ENCODE measurements around the gene DET1. TPM values are rescaled to one million over a fixed set of nuclear protein-coding genes. Genes with fewer than 3 reads are reported as not detected.

DET1 gene
- total and polyA plus RNA-seq, 2 of the 13 experiments (the other 11 are each of a cell fraction or from before 2014, with no cell fraction given) = 2.2 to 4.2 TPM

- ATAC-seq (no peak), DNase-seq (ENCODE audit: low spot score) (no peak), FAIRE-seq (no peak)
- intact Hi-C loops (cut with micrococcal nuclease; ENCODE audit: unreplicated experiment) (no loop called here), in situ Hi-C loops (cut with HindIII; ENCODE audit: extremely low pct_ligation_motif_present, low pct_unique_long_range_greater_than_20kb) (no loop called here)
- TF ChIP-seq CENPT (CRISPR knock-in tag; IDR thresholded peaks at IDR 0.05; ENCODE audit: low read depth) (no peak), RFXAP (CRISPR knock-in tag; IDR thresholded peaks at IDR 0.05; ENCODE audit: borderline replicate concordance) (no peak), NR0B2 (CRISPR knock-in tag; IDR thresholded peaks at IDR 0.05) (no peak), KDM1A (CRISPR knock-in tag; IDR thresholded peaks at IDR 0.05) (no peak), ZNF598 (CRISPR knock-in tag; IDR thresholded peaks at IDR 0.05; ENCODE audit: borderline replicate concordance) (no peak), U2AF1 (optimal IDR thresholded peaks at IDR 0.05; ENCODE audit: low read depth, low read length) (no peak), ZNF354B (CRISPR knock-in tag; IDR thresholded peaks at IDR 0.05) (no peak), MYC (CRISPR knock-in tag; IDR thresholded peaks at IDR 0.05; ENCODE audit: borderline replicate concordance) (no peak), ZNF644 (CRISPR knock-in tag; IDR thresholded peaks at IDR 0.05; ENCODE audit: low read depth) (no peak), SSRP1 (CRISPR knock-in tag; IDR thresholded peaks at IDR 0.05) (no peak), SMAD9 (CRISPR knock-in tag; IDR thresholded peaks at IDR 0.05) (no peak), ZNF775 (CRISPR knock-in tag; IDR thresholded peaks at IDR 0.05; ENCODE audit: borderline replicate concordance) (no peak), GPBP1L1 (CRISPR knock-in tag; IDR thresholded peaks at IDR 0.05) (no peak), RBFOX2 (IDR thresholded peaks at IDR 0.05; ENCODE audit: low read depth, low read length) (no peak), RFXANK (CRISPR knock-in tag; IDR thresholded peaks at IDR 0.05) (no peak)
- TF ChIP-seq, protein P1, sequence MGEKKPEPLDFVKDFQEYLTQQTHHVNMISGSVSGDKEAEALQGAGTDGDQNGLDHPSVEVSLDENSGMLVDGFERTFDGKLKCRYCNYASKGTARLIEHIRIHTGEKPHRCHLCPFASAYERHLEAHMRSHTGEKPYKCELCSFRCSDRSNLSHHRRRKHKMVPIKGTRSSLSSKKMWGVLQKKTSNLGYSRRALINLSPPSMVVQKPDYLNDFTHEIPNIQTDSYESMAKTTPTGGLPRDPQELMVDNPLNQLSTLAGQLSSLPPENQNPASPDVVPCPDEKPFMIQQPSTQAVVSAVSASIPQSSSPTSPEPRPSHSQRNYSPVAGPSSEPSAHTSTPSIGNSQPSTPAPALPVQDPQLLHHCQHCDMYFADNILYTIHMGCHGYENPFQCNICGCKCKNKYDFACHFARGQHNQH (CRISPR knock-in tag; IDR thresholded peaks at IDR 0.05) = no peak
- TF ChIP-seq, protein P2, sequence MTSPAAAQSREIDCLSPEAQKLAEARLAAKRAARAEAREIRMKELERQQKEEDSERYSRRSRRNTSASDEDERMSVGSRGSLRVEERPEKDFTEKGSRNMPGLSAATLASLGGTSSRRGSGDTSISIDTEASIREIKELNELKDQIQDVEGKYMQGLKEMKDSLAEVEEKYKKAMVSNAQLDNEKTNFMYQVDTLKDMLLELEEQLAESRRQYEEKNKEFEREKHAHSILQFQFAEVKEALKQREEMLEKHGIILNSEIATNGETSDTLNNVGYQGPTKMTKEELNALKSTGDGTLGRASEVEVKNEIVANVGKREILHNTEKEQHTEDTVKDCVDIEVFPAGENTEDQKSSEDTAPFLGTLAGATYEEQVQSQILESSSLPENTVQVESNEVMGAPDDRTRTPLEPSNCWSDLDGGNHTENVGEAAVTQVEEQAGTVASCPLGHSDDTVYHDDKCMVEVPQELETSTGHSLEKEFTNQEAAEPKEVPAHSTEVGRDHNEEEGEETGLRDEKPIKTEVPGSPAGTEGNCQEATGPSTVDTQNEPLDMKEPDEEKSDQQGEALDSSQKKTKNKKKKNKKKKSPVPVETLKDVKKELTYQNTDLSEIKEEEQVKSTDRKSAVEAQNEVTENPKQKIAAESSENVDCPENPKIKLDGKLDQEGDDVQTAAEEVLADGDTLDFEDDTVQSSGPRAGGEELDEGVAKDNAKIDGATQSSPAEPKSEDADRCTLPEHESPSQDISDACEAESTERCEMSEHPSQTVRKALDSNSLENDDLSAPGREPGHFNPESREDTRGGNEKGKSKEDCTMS (CRISPR knock-in tag; conservative IDR thresholded peaks at IDR 0.05) = no peak
- TF ChIP-seq, protein P3, sequence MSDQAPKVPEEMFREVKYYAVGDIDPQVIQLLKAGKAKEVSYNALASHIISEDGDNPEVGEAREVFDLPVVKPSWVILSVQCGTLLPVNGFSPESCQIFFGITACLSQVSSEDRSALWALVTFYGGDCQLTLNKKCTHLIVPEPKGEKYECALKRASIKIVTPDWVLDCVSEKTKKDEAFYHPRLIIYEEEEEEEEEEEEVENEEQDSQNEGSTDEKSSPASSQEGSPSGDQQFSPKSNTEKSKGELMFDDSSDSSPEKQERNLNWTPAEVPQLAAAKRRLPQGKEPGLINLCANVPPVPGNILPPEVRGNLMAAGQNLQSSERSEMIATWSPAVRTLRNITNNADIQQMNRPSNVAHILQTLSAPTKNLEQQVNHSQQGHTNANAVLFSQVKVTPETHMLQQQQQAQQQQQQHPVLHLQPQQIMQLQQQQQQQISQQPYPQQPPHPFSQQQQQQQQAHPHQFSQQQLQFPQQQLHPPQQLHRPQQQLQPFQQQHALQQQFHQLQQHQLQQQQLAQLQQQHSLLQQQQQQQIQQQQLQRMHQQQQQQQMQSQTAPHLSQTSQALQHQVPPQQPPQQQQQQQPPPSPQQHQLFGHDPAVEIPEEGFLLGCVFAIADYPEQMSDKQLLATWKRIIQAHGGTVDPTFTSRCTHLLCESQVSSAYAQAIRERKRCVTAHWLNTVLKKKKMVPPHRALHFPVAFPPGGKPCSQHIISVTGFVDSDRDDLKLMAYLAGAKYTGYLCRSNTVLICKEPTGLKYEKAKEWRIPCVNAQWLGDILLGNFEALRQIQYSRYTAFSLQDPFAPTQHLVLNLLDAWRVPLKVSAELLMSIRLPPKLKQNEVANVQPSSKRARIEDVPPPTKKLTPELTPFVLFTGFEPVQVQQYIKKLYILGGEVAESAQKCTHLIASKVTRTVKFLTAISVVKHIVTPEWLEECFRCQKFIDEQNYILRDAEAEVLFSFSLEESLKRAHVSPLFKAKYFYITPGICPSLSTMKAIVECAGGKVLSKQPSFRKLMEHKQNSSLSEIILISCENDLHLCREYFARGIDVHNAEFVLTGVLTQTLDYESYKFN (CRISPR knock-in tag; conservative IDR thresholded peaks at IDR 0.05) = no peak
- no peaks in the 10 kb centered on the region for H4K20me1 ChIP-seq (ENCODE audit: insufficient read depth, low read length)
- H3K27ac ChIP-seq (ENCODE audit: extremely low read length, insufficient read depth, low read length) = no peak overlapping the region
- no peaks in the 10 kb centered on the region for H3K27me3 ChIP-seq (ENCODE audit: control insufficient read depth in 1 of 2, insufficient read depth in 2 of 2, low read length in 2 of 2)
- H3K4me1 ChIP-seq (ENCODE audit: insufficient read depth, low read length) = no peaks in the 10 kb centered on the region
- no peak overlapping the region for H2AFZ ChIP-seq (ENCODE audit: low read length)
- H3K4me3 ChIP-seq (replicated peaks in 1 of 3; ENCODE audit: insufficient read depth in 1 of 3, low read depth in 2 of 3, low read length in 3 of 3) = no peak overlapping the region
- peaks cover 0 to 6% of the 10 kb centered on the region in 2 experiments; a peak in 2 of 5 replicates for H3K36me3 ChIP-seq (replicated peaks in 1 of 2; ENCODE audit: control insufficient read depth in 1 of 2, insufficient read depth in 2 of 2, low read length in 2 of 2)
- H3K79me2 ChIP-seq (ENCODE audit: insufficient read depth, low read length) = no peaks in the 10 kb centered on the region
- no peak overlapping the region for H3K9ac ChIP-seq (ENCODE audit: insufficient read depth, low read depth, low read length)
- H3K4me2 ChIP-seq (ENCODE audit: low read depth, low read length) = no peak overlapping the region
- ChIA-PET POLR2A (no interaction called here), CTCF (ENCODE audit: low intra/inter-chr PET ratio, low total read pairs) (no interaction called here)
- H3K9me3 ChIP-seq (ENCODE audit: low read length) = no peaks in the 10 kb centered on the region
- no TSS peak for BruUV-seq (replicated peaks)
Measured at GRCh38 chr15:88509964-88510363, 36.5 kb downstream of the DET1 start.
